IPS DF 6.9 (cell line): ENCODE measurements around the gene SLC16A7.
A peak's percentile ranks its signal among the peaks of the same experiment; 100 is the strongest.

Source experiments
- DNase-seq: peaks from one replicate; pipeline ENCODE4 v3.0.0-alpha.2; 2013; ENCODE audit warnings: low read depth, low spot score
- H3K27ac ChIP-seq: one replicate; pipeline ENCODE4 v1.5.1; 2013; ENCODE audit warnings: low read length, control low read depth
- H3K27me3 ChIP-seq: 2 replicates; pipeline ENCODE4 v1.6.1; 2013; ENCODE audit warnings: mild to moderate bottlenecking, low read length; ENCODE audit not compliant: control insufficient read depth, insufficient read depth
- H3K36me3 ChIP-seq: 2 replicates; pipeline ENCODE4 v1.6.1; 2013; ENCODE audit warnings: low read length; ENCODE audit not compliant: control insufficient read depth, insufficient read depth
- H3K4me1 ChIP-seq: 2 replicates; pipeline ENCODE4 v1.6.1; 2013; ENCODE audit warnings: low read length; ENCODE audit not compliant: control insufficient read depth, insufficient read depth
- H3K4me3 ChIP-seq: 2 replicates; pipeline ENCODE4 v1.5.1; 2013; ENCODE audit warnings: mild to moderate bottlenecking, low read length
- H3K9me3 ChIP-seq: 2 replicates; pipeline ENCODE4 v1.6.1; 2013; ENCODE audit warnings: low read length, inconsistent platforms; ENCODE audit not compliant: control insufficient read depth, insufficient read depth
- WGBS: extraction: QIAGEN DNeasy Blood & Tissue Kit; methylation state at CpG from one replicate; pipeline ENCODE4 v1.1.7; 2013; ENCODE audit warnings: mixed read lengths, missing lambda C conversion rate; ENCODE audit not compliant: insufficient read length, insufficient coverage; 5-methylcytosine and 5-hydroxymethylcytosine counted together

SLC16A7 gene, protein sequence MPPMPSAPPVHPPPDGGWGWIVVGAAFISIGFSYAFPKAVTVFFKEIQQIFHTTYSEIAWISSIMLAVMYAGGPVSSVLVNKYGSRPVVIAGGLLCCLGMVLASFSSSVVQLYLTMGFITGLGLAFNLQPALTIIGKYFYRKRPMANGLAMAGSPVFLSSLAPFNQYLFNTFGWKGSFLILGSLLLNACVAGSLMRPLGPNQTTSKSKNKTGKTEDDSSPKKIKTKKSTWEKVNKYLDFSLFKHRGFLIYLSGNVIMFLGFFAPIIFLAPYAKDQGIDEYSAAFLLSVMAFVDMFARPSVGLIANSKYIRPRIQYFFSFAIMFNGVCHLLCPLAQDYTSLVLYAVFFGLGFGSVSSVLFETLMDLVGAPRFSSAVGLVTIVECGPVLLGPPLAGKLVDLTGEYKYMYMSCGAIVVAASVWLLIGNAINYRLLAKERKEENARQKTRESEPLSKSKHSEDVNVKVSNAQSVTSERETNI

DNA sequence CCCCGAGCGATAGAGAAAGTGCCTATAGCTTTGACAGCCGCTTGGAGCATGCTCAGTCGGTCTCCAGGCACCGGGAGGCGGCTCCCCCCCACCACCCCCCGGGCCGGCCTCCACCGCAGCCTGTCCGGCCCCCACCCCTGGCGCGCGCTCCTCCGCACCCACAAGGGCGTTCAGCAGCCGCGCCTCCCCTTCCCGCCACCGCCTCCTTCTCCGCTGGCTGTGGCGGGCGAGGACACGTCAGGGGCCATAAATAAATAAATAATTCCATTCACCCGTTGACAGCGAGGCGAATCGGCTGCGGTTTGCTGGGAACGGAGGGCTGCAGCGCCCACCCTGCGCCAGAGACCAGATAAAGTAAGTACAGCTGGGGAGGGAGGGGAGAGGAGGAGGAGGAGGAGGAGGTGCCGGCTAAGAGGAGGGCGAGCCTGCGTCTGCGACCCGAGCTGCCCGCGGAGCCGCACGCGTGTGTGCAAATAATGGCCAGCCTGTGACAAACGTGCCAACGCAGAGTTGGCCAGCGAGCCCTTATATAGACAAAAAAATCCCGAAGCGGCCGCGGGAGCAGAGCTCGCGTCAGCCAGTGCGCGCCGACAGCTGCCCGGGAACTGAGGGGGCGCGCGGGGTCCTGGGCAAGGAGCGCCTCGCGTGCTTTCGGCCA lies at the start of gene SLC16A7:
TSS of gene SLC16A7 (plus strand) at position 147 of the 658 bp plus-strand sequence. CDS start 108,773 bp downstream, outside the sequence.
- Histone ChIP-seq H3K4me3 (peak within 1 kb of the TSS; percentile 84), H3K27ac (no peak within 1 kb of the TSS), H3K36me3 (no peaks in the 10 kb centered on the region), H3K9me3 (no peaks in the 10 kb centered on the region), H3K4me1 (no peaks in the 10 kb centered on the region), H3K27me3 (no peaks in the 10 kb centered on the region)
- DNase-seq, result peak; percentile 20
- no CpG with 5 or more reads among the region's 61 CpGs for WGBS

DNA sequence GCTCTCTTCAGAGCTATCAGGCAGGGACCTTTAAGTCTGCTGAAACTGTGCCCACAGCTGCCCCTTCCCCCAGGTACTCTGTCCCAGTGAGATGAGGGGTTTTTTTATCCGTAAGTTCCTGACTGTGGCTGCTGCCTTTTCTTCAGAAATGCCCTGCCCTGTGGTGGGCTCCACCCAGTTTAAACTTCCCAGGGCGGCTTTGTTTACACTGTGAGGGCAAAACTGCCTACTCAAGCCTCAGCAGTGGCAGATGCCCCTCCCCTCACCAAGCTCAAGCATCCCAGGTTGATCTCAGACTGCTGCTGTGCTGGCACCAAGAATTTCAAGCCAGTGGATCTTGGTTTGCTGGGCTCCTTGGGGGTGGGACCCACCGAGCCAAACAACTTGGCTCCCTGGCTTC lies 46.9 kb upstream of the SLC16A7 start:
- no CpG with 5 or more reads among the region's 3 CpGs for whole genome bisulfite sequencing
- H3K9me3 ChIP-seq, result no peaks in the 10 kb centered on the region
- no peak overlapping the region for H3K4me3 ChIP-seq

DNA sequence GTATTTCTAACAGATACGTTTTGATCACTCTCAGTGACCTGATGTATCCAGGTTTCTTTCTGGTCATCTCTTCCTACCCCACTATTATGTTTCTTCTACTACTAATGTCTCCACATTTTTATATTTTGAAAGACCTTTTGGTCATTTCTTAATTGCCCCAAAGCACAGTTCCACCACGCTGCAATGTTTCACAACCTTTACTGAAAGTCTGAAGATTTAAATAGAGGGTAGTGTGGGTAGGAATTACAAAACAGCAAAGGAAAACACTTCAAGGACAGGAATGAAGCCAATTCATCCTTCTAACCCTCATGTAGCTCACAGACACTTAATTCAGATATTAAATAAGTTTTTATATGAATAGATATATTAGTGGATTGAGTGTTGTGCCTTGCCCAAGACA lies 36.1 kb upstream of the SLC16A7 start:
- H3K4me3 ChIP-seq, result no peak overlapping the region
- no peaks in the 10 kb centered on the region for H3K9me3 ChIP-seq
- H3K27ac ChIP-seq, result no peak overlapping the region
- no peaks in the 10 kb centered on the region for H3K36me3 ChIP-seq
- H3K4me1 ChIP-seq, result no peaks in the 10 kb centered on the region
- H3K27me3 ChIP-seq, result no peaks in the 10 kb centered on the region
- no CpG with 5 or more reads among the region's 2 CpGs for WGBS
- DNase-seq, result no peak

More for the DNA sequence above, 46.9 kb upstream of the SLC16A7 start:
- no peaks in the 10 kb centered on the region for H3K4me1 ChIP-seq
- H3K36me3 ChIP-seq, result no peaks in the 10 kb centered on the region
- H3K27me3 ChIP-seq, result no peaks in the 10 kb centered on the region
- no peak overlapping the region for H3K27ac ChIP-seq
- no peak for DNase-seq

DNA sequence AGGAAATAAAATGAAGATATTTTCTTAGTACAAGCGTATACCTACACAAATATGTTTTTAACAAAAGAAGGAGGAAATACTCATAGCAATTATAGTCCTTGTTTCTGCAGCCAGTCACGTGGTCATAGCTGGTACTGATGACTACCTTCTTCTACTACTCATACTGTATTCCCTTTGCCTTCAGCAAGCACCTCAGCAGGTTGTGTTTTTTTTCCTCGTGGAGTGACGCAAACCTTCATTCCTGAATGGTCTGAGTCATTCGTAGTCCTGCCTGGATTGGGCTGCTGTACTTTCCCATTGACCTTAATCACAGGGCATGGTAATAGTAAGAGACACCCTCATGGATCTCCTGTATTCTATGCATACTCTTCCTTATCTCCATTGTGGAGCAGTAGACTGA lies 25.7 kb upstream of the SLC16A7 start:
- H3K4me1 ChIP-seq, result no peaks in the 10 kb centered on the region
- no peaks in the 10 kb centered on the region for H3K36me3 ChIP-seq
- no peak overlapping the region for H3K27ac ChIP-seq
- H3K9me3 ChIP-seq, result no peaks in the 10 kb centered on the region
- no peak for DNase-seq
- H3K27me3 ChIP-seq, result no peaks in the 10 kb centered on the region
- no CpG with 5 or more reads among the region's 5 CpGs for WGBS
- no peak overlapping the region for H3K4me3 ChIP-seq

DNA sequence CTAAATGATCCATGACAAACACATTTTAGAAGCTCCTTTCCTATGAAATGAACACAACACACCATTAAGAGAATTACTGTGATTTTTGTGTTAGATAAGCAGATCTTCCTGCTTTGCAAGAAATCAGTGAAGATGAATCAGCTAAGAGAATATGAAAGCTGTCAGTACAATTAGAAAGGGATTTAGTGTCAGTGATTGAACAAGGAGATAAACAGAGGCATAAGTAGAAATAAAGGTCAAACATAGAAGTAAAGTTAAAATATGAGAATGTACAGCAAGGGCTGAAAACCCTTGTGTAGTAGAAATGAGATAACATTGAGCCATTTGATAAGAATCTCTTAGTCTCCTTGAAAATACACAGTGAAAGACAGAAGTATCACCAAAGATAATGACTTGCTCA lies 21.4 kb upstream of the SLC16A7 start:
- H3K36me3 ChIP-seq, result no peaks in the 10 kb centered on the region
- H3K9me3 ChIP-seq, result no peaks in the 10 kb centered on the region
- no peaks in the 10 kb centered on the region for H3K4me1 ChIP-seq
- H3K4me3 ChIP-seq, result no peak overlapping the region
- no peak overlapping the region for H3K27ac ChIP-seq
- H3K27me3 ChIP-seq, result no peaks in the 10 kb centered on the region
- DNase-seq, result no peak

- H3K27me3 ChIP-seq, result no peaks in the 10 kb centered on the region
- H3K4me1 ChIP-seq, result no peaks in the 10 kb centered on the region
- WGBS, result no CpG with 5 or more reads among the region's 2 CpGs
- DNase-seq, result no peak
- no peak overlapping the region for H3K27ac ChIP-seq
- H3K4me3 ChIP-seq, result no peak overlapping the region
- H3K9me3 ChIP-seq, result no peaks in the 10 kb centered on the region
- H3K36me3 ChIP-seq, result no peaks in the 10 kb centered on the region
Observed at GRCh38 chr12:59575826-59576225, 20.0 kb upstream of the SLC16A7 start.

DNA sequence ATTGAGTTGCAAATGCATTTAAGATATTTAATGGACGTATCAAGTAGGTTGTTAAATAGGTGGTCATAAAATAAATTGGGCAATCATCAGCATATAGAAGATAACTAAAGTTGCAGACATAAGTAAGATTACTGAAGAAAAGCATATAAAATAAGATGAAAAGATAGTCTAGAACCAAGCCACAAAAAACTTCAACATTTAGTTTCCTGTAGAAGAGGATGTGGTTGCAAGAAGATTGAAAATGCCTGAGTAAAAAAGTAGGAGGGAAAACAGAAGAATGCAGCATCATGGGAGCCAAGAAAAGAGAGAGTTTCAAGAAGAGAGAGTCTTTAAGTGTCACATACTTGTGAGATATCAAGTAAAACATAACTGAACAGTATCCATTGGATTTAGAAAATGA lies 17.6 kb upstream of the SLC16A7 start:
- no peak for DNase-seq
- Histone ChIP-seq H3K27ac (no peak overlapping the region), H3K27me3 (no peaks in the 10 kb centered on the region), H3K36me3 (no peaks in the 10 kb centered on the region), H3K9me3 (no peaks in the 10 kb centered on the region), H3K4me3 (no peak overlapping the region), H3K4me1 (no peaks in the 10 kb centered on the region)
- no CpG with 5 or more reads among the region's 1 CpG for WGBS

DNA sequence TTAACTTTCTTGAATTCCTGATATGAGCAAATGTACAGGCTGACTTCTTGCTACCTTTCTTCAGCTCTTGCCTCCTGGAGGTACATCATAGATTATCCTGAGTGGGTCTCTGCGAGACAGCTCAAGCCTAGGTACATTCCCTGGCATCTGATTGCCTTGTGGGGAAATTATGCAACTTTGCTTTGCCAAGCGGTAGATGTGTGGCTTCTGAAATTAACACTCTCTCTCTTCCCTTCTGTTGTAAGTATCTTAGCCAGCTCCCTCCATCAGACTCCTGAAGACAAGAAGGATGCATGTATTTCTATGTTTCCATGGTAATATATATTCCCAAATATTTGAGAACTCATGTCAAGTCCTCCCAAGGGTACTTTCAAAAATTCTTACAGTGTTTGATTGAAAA lies 16.2 kb upstream of the SLC16A7 start:
- no peak overlapping the region for H3K4me3 ChIP-seq
- H3K9me3 ChIP-seq, result no peaks in the 10 kb centered on the region
- no peak for DNase-seq
- no peak overlapping the region for H3K27ac ChIP-seq
- no peaks in the 10 kb centered on the region for H3K36me3 ChIP-seq
- WGBS, result no CpG with 5 or more reads among the region's 2 CpGs
- no peaks in the 10 kb centered on the region for H3K4me1 ChIP-seq
- H3K27me3 ChIP-seq, result no peaks in the 10 kb centered on the region

DNA sequence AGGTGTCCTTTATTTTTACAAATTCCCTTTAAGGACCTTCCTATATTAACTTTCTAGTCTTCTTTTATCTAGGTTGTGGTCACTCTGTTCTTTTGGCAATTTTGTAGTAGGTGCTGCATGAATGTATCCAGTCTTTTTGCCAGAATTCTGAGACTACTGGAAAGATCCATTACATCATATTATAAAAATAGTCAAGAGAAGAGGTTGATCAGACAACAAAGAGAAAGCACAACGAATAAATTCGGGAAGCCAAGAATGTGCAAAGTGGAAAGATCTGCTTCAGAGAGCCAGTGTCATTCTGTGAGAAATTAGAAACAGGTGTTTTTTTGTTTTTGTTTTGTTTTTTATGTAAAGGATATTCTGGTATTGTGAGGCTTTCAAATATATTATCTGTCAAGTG lies 15.8 kb upstream of the SLC16A7 start:
- Histone ChIP-seq H3K4me1 (no peaks in the 10 kb centered on the region), H3K36me3 (no peaks in the 10 kb centered on the region), H3K27ac (no peak overlapping the region), H3K27me3 (no peaks in the 10 kb centered on the region), H3K4me3 (no peak overlapping the region), H3K9me3 (no peaks in the 10 kb centered on the region)
- no CpG with 5 or more reads among the region's 2 CpGs for WGBS
- no peak for DNase-seq

GRCh38 chr12:59583003-59583712 lies 12.7 kb upstream of the SLC16A7 start:
- H3K4me3 ChIP-seq, result no peak overlapping the region
- H3K4me1 ChIP-seq, result no peaks in the 10 kb centered on the region
- no peaks in the 10 kb centered on the region for H3K27me3 ChIP-seq
- no peaks in the 10 kb centered on the region for H3K36me3 ChIP-seq
- DNase-seq, result no peak
- whole genome bisulfite sequencing, result no CpG with 5 or more reads among the region's 1 CpG
- H3K9me3 ChIP-seq, result no peaks in the 10 kb centered on the region
- H3K27ac ChIP-seq, result no peak overlapping the region
